ENCODE results near the gene TRAK2. TPM values are rescaled to one million over a fixed set of nuclear protein-coding genes. Genes with fewer than 3 reads are reported as not detected.
A peak's percentile ranks its signal among the peaks of the same experiment; 100 is the strongest.

The TRAK2 gene
- total and polyA plus RNA-seq, 2 experiments from 2014 or later: 6.7 to 17.0 TPM

- no peak for TF ChIP-seq ZNF462 (CRISPR knock-in tag; IDR thresholded peaks at IDR 0.05)
- no peak for TF ChIP-seq CREB1 (CRISPR knock-in tag; IDR thresholded peaks at IDR 0.05; ENCODE audit: low read depth)
- TF ChIP-seq ZNF114 (CRISPR knock-in tag; IDR thresholded peaks at IDR 0.05): no peak
Observed at GRCh38 chr2:201415149-201415548, 36.1 kb downstream of the TRAK2 start (continued).

- DNase-seq (ENCODE audit: low spot score) (no peak), ATAC-seq (no peak)
- no peaks in the 10 kb centered on the region for H3K9me2 ChIP-seq (ENCODE audit: insufficient read depth)
- H2AFZ ChIP-seq: no peak overlapping the region
- no peaks in the 10 kb centered on the region for H3K27me3 Mint-ChIP-seq (ENCODE audit: insufficient read depth, low read depth, poor library complexity)
- 0 out of 2 replicates have a peak, but pooled peaks cover 5% of the 10 kb centered on the region for H3K79me2 ChIP-seq (replicated peaks; ENCODE audit: insufficient read depth)
- H3K4me1 ChIP-seq (ENCODE audit: insufficient read depth): peaks cover 16% of the 10 kb centered on the region
- peak overlapping the region; percentile 28; the same call in 1 of the 2 replicates for H3K4me2 ChIP-seq
- no peak overlapping the region for H3K27ac Mint-ChIP-seq
- H3K9me3 Mint-ChIP-seq: no peaks in the 10 kb centered on the region
- no peaks in the 10 kb centered on the region for H3K27me3 ChIP-seq (ENCODE audit: insufficient read depth)
- no peak overlapping the region for H3K27ac ChIP-seq (ENCODE audit: low read depth)
- peaks cover 3% of the 10 kb centered on the region; the same call in 2 of the 3 replicates for H3K4me1 Mint-ChIP-seq
- H3F3A ChIP-seq (replicated peaks; ENCODE audit: low read depth): no peaks in the 10 kb centered on the region
- TF ChIP-seq NANOG (IDR thresholded peaks at IDR 0.05; ENCODE audit: borderline replicate concordance) (no peak), CTCF (conservative IDR thresholded peaks at IDR 0.05; ENCODE audit: low read depth in 2 of 2) (no peak), ETS1 (IDR thresholded peaks at IDR 0.05) (no peak), ZNF114 (CRISPR knock-in tag; IDR thresholded peaks at IDR 0.05) (no peak), ZNF331 (CRISPR knock-in tag; IDR thresholded peaks at IDR 0.05; ENCODE audit: low read depth) (no peak)
- no peaks in the 10 kb centered on the region for H4K20me1 ChIP-seq (replicated peaks; ENCODE audit: insufficient read depth)
- no peak overlapping the region for H3K4me3 ChIP-seq
- H3K4me3 Mint-ChIP-seq: no peak overlapping the region
- H3K36me3 ChIP-seq (ENCODE audit: insufficient read depth): no peaks in the 10 kb centered on the region
- no peaks in the 10 kb centered on the region for H3K36me3 Mint-ChIP-seq (ENCODE audit: low read depth)
Observed at GRCh38 chr2:201414099-201415023, 36.9 kb downstream of the TRAK2 start.

Data from GM23338 (cell line).